Measurements from ENCODE around the gene PUM2.

- TF ChIP-seq POLR2A (IDR thresholded peaks at IDR 0.05; ENCODE audit: low read depth, low read length): no peak
- no peak for TF ChIP-seq TAF1 (IDR thresholded peaks at IDR 0.05; ENCODE audit: low read depth, low read length)
- no peak for TF ChIP-seq POLR2AphosphoS5 (IDR thresholded peaks at IDR 0.05; ENCODE audit: low read depth, low read length)
- no peak for TF ChIP-seq SPI1 (IDR thresholded peaks at IDR 0.05; ENCODE audit: low read depth, low read length)
Observed at GRCh38 chr2:20224164-20224715, 126.4 kb downstream of the PUM2 start.
